Breast epithelium (tissue), 4 donors: ENCODE measurements around the gene DDR1. TPM values are rescaled to one million over a fixed set of nuclear protein-coding genes. Genes with fewer than 3 reads are reported as not detected.
"Not testable (repeated sequence)": the region's sequence is repeated elsewhere in the genome, so short reads cannot be mapped to it uniquely, and the experiment has no call there.

Experiments used
- DNase-seq, 2 donors: peaks; one replicate each; pipeline ENCODE4 v3.0.0-alpha.2; 2019; ENCODE audit warnings: low spot score in 2 of 2
- H3K27ac ChIP-seq, 2 donors: fragments of 200-600 bp; sonication (generic) in 1 of 2; one replicate each; pipeline ENCODE4 v1.5.1; 2016 to 2019; ENCODE audit warnings: mild to moderate bottlenecking in 1 of 2
- H3K27me3 ChIP-seq, 2 donors: fragments of 200-600 bp; sonication (generic) in 1 of 2; one replicate each; pipeline versions ENCODE4 v1.5.1 to v1.6.0; 2017 to 2019; ENCODE audit warnings: control low read depth in 1 of 2, mild to moderate bottlenecking in 1 of 2
- H3K36me3 ChIP-seq: fragments of 200-600 bp; one replicate; pipeline ENCODE4 v1.5.1; 2019
- H3K4me1 ChIP-seq, 2 donors: fragments of 200-600 bp; sonication (generic); one replicate each; pipeline ENCODE4 v1.5.1; 2016 to 2019; ENCODE audit warnings: control low read depth in 1 of 2
- H3K4me3 ChIP-seq, 3 donors: fragments of 200-600 bp; sonication (generic); 1 replicate in 2 of 3; 2 replicates in 1 of 3; pipeline ENCODE4 v1.5.1; 2016 to 2019; ENCODE audit warnings: mild to moderate bottlenecking in 3 of 3, moderate library complexity in 2 of 3
- H3K9me3 ChIP-seq, 2 donors: fragments of 200-600 bp; sonication (generic) in 1 of 2; one replicate each; pipeline ENCODE4 v1.5.1; 2016 to 2019; ENCODE audit warnings: control low read depth in 1 of 2
- POLR2A ChIP-seq: fragments of 450-650 bp; IDR thresholded peaks from one replicate; pipeline ENCODE4 v1.6.1; 2016; ENCODE audit warnings: antibody characterized with exemption, mild to moderate bottlenecking, moderate library complexity
- POLR2AphosphoS5 ChIP-seq, 3 donors: sonication (generic); formaldehyde crosslinking; IDR thresholded peaks; one replicate each; pipeline ENCODE4 v1.6.1; 2017; ENCODE audit warnings: antibody characterized with exemption in 3 of 3
- intact Hi-C: fragments of 100-400 bp; cut with DNase I; formaldehyde crosslinking; loops from one replicate; pipeline ENCODE4 v1.15.1; 2023; ENCODE audit warnings: low total_unique reads
- total RNA-seq, 3 donors: library from RNA; depleted of rRNA; stranded (reverse); fragments of >200 nt; gene quantifications; one replicate each; pipeline ENCODE4 v1.1.0, GENCODE V29; 2016
- TF ChIP-seq, protein P1 (sequence below), 3 donors: fragments of 450-650 bp; IDR thresholded peaks; one replicate each; pipeline ENCODE4 v1.5.1; 2016 to 2017; ENCODE audit warnings: antibody characterized with exemption in 3 of 3, mild to moderate bottlenecking in 3 of 3, moderate library complexity in 3 of 3

The DDR1 gene
- total RNA-seq, 3 donors from 2014 or later: 18.1 to 149 (median 72.1) TPM

DNA sequence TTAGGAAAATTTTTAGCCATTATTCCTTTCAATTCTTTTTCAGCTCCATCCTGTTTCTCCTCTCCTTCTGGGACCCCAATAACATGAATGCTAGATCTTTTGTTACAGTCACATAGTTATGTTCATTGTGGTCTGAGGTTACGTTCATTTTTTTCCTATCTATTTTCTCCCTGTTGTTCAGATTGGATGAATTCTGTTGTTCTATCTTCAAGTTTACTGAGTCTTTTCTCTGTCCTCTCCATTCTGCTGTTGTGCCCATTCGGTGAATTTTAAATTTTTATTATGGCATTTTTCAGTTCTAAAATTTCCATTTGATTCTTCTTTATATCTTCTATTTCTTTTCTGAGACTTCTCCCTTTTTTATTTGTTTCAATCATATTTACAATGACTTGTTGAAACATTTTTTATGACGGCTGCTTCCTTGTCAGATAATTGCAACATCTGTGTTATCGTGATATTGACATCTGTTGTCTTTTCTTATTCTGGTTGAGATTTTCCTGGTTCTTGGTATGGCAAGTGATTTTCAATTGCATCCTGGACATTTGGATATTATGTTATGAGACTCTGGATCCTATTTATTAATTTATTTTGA is 12.6 kb upstream of the DDR1 start:
- TF ChIP-seq POLR2AphosphoS5 (IDR thresholded peaks at IDR 0.05) (no peak), POLR2A (no peak)
- TF ChIP-seq, protein P1, sequence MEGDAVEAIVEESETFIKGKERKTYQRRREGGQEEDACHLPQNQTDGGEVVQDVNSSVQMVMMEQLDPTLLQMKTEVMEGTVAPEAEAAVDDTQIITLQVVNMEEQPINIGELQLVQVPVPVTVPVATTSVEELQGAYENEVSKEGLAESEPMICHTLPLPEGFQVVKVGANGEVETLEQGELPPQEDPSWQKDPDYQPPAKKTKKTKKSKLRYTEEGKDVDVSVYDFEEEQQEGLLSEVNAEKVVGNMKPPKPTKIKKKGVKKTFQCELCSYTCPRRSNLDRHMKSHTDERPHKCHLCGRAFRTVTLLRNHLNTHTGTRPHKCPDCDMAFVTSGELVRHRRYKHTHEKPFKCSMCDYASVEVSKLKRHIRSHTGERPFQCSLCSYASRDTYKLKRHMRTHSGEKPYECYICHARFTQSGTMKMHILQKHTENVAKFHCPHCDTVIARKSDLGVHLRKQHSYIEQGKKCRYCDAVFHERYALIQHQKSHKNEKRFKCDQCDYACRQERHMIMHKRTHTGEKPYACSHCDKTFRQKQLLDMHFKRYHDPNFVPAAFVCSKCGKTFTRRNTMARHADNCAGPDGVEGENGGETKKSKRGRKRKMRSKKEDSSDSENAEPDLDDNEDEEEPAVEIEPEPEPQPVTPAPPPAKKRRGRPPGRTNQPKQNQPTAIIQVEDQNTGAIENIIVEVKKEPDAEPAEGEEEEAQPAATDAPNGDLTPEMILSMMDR (IDR thresholded peaks at IDR 0.05): no peak
- DNase-seq: no peak

GRCh38 chr6:30873137-30873640 is 11.1 kb upstream of the DDR1 start:
- intact Hi-C loops: no loop called here

More for the DNA sequence above, 12.6 kb upstream of the DDR1 start:
- intact Hi-C loops: no loop called here
- no peak overlapping the region for H3K4me3 ChIP-seq
- no peaks in the 10 kb centered on the region for H3K27me3 ChIP-seq
- peaks cover 0 to 2% of the 10 kb centered on the region in 2 donors for H3K4me1 ChIP-seq
- no peaks in the 10 kb centered on the region for H3K36me3 ChIP-seq
- peaks cover 7 to 14% of the 10 kb centered on the region in 2 donors for H3K9me3 ChIP-seq
- no peak overlapping the region for H3K27ac ChIP-seq

DNA sequence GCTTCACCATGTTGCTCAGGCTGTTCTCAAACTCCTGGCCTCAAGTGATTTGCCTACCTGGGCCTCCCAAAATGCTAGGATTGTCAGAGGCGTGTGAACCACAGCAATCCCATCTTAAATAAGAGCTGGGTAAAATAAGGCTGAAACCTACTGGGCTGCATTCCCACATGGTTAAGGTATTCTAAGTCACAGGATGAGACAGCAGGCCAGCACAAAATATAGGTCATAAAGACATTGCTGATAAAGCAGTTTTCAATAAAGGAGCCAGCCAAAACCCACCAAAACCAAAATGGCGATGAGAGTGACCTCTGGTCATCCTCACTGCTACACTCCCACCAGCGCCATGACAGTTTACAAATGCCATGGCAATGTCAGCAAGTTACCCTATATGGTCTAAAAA is 10.5 kb upstream of the DDR1 start:
- intact Hi-C loops, H3K36me3 ChIP-seq, H3K4me1 ChIP-seq, DNase-seq, H3K27ac ChIP-seq, H3K27me3 ChIP-seq, H3K4me3 ChIP-seq: not testable (repeated sequence)
- H3K9me3 ChIP-seq: peaks cover 7 to 13% of the 10 kb centered on the region in 2 donors

More at GRCh38 chr6:30873137-30873640, 11.1 kb upstream of the DDR1 start:
- TF ChIP-seq, protein P1 (IDR thresholded peaks at IDR 0.05): no peak
- TF ChIP-seq POLR2A: no peak
- Histone ChIP-seq H3K9me3 (peaks cover 7 to 14% of the 10 kb centered on the region in 2 donors), H3K36me3 (no peaks in the 10 kb centered on the region), H3K27ac (no peak overlapping the region), H3K27me3 (no peaks in the 10 kb centered on the region), H3K4me1 (peaks cover 0 to 6% of the 10 kb centered on the region in 2 donors), H3K4me3 (no peak overlapping the region)
- no peak for DNase-seq

GRCh38 chr6:30875244-30876038 is 8.9 kb upstream of the DDR1 start:
- Histone ChIP-seq H3K27ac (peak overlapping the region; percentile 71 to 90), H3K4me1 (peaks cover 0 to 6% of the 10 kb centered on the region in 2 donors), H3K9me3 (peaks cover 0 to 7% of the 10 kb centered on the region in 2 donors), H3K4me3 (no peak overlapping the region), H3K36me3 (no peaks in the 10 kb centered on the region), H3K27me3 (no peaks in the 10 kb centered on the region)
- TF ChIP-seq POLR2AphosphoS5 (IDR thresholded peaks at IDR 0.05) (no peak), POLR2A (no peak)
- TF ChIP-seq, protein P1 (IDR thresholded peaks at IDR 0.05): no peak
- intact Hi-C loops: loop anchor here (2.0 kb wide), 1 partner anchor 49 kb away; no protein-coding TSS in a partner anchor
- no peak for DNase-seq

DNA sequence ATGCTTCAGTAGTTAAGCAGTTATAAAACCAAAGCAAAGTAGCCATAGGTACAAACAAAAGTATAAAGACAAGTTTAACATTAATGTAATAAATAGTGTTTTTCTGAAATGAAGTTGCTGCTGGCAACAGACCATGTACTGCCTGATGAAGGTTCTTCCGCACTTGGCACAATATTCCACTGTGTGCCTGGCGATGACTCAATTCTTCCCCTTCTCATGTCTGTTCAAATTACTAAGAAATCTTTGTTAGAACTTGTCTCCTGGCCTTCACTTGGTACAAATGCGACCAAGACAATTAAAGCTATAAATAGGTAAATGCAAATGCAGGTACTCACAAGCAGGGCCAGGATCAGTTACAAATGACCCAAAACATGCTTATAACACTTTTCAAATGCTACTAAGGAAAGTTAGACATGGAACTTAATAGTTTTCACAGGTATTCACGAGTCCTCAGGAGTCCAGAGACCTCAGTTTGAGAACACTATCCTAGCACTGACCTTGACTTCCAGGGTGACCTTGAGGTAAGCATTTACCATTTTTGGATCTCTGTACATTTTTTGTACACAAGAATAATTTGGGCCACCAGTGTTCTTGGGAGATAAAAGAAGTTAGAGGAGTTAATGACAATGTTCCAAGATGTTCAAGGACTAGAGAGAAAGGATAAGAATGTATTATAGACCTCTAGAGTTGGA is 8.1 kb upstream of the DDR1 start:
- no peak overlapping the region for H3K4me3 ChIP-seq
- TF ChIP-seq POLR2AphosphoS5 (IDR thresholded peaks at IDR 0.05) (peak in 2 of 3 donors; percentile 19 to 36), POLR2A (no peak)
- TF ChIP-seq, protein P1 (IDR thresholded peaks at IDR 0.05): no peak
- H3K36me3 ChIP-seq: no peaks in the 10 kb centered on the region
- intact Hi-C loops: loop anchor here (2.0 kb wide), 1 partner anchor 49 kb away; no protein-coding TSS in a partner anchor
- H3K27ac ChIP-seq: peak overlapping the region; percentile 80 to 90
- peaks cover 0 to 6% of the 10 kb centered on the region in 2 donors for H3K4me1 ChIP-seq
- H3K27me3 ChIP-seq: no peaks in the 10 kb centered on the region
- peaks cover 0 to 7% of the 10 kb centered on the region in 2 donors for H3K9me3 ChIP-seq
- DNase-seq: peak in 1 of 2 donors; percentile 88
